Stimulated activated CD4-positive, alpha-beta T cell treated with anti-CD3 and anti-CD28 coated beads, Interleukin-1b, Interleukin-23, amount 100 ng/mL, for 1 hour (primary cell): ENCODE results near the gene VLDLR.

Experiments
- DNase-seq, 2 donors: peaks; one replicate each; pipeline ENCODE4 v3.0.0-alpha.2; 2020; ENCODE audit warnings: low read depth in 2 of 2

The VLDLR gene

DNA sequence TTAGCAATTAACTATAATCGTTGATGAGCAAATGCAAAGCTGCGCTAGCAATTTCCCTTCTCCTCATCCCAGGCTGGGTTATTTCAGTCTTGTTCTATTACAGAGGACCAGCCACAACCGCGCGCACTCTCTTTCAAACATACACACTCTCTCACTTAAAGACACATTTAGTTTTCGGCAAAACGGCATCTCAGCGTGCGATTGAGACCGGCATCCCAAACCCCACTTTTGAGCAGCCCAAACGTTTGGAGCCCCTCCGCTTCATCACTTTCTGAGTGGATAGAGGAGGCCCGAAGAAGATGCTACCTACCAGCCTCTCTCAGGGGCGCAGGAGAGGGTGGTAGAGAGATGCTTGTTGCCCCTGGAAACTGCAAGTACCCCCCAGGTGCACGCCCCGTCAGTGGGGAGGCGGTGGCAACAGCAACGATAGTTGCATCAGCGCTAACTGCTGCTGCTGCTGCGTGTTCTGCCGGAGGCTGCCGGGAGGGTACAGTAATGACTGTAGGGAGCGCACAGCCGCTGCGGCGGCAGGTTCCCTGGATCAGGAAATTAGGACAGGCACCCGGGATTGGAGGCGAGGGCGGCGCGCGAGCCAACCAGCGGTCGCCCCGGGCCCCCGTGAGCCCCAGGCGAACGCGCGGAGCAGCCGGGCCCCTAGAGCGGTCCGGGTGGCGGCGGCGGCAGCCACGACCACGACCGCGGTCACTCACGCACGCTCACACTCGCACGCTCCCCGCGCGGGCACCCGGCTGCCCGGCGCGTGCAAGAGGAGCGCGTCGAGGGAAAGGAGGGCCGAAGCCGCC lies 467 bp upstream of the VLDLR start:
- no peak for DNase-seq

DNA sequence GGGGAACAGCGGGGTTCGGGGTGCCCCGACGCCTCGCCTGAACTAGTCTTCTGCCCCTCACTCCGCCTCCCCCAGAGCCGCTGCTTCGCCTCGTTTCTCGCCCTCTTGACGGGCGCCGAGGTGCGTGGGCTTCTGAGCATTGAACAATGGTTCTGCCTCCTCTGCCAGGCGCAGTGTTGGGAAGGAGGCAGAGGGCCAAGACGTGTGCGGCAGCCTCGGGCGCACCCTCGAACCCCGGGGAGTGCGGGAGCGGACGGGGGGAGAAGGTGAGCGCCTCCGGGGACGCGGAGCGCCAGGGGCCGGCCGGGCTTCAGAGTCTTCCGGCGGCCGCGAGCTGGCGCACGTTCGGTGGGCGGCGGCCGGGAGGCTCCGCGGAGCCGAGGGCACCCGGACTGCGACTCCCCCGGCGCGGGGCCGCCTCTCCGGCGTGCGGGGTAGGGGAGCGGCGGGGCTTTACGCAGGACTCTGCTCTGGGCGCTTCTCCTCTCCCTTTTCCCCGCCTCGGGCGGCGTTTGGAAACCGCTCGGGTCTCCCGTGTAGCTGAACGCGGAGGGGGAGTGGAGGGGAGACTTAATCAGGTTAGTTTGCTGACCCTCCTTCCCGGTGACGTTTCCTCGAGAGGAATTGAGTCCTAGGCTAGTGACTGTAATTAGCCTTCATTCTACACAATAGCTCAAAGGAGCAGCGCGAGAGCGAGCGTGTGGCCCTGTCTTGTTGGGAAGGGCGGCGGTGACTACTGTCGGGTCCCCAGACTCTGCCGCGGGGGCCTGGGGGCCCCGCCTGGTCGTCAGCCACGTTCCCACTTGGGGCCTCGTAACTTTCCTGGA lies 1.1 kb downstream of the VLDLR start:
- no peak for DNase-seq

- DNase-seq = no peak
Observed at GRCh38 chr9:2623288-2624050, 1.9 kb downstream of the VLDLR start.

- no peak for DNase-seq
Observed at GRCh38 chr9:2624051-2624682, 2.6 kb downstream of the VLDLR start.

DNA sequence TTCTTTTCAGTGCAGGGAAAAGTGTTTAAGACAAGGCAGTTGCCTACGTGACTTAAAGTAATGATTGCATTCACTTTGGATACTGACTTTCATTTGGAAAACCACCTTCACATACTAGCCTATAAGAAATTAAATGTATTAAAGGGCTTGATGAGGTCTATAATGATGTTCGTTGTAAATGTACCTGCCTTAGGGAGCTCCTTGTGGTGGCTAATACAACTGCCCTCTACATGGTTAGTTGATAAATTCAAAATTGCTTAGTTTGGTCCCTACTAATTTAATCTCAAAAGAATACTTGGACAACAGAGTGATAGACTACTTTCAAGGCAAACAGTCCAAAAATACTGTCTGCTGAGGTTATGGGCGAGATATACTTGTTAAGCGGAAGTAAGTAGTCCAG lies 3.8 kb downstream of the VLDLR start:
- DNase-seq = no peak

- no peak for DNase-seq
Observed at GRCh38 chr9:2628919-2629318, 7.3 kb downstream of the VLDLR start.

- DNase-seq = no peak
Observed at GRCh38 chr9:2630158-2630557, 8.6 kb downstream of the VLDLR start.

DNA sequence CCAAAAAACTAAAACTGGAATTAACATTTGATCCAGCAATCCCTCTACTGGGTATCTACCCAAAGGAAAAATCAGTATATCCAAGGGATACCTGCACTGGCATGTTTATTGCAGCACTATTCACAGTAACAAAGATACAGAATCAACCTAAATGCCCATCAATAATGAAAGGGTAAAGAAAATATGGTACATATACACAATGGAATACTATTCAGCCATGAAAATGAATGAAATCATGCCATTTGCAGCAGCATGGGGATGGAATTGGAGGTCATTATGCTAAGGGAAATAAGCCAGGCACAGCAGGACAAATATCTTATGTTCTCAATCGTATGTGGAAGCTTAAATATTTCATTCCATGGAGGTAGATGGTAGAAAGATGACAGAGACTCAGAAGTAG lies 9.7 kb downstream of the VLDLR start:
- no peak for DNase-seq

DNA sequence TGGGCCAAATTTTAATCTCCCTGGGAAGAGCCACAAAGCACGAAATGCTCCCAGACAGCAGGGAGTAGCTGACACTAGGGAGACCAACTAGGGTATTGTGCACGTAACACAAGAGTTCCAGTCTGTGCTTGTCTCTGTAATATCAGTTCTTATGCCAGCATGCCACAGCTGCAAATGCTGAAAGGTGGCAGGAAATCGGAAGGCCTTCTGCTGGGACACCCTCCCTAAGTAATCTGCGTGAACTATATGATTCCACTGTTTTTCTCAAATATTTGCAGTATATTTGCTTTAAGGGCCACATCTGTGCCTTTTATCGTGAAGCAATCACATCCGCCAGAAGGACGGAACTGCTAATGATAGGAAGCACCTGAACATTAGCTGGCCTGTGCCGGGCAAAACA lies 12.6 kb downstream of the VLDLR start:
- DNase-seq = no peak

DNA sequence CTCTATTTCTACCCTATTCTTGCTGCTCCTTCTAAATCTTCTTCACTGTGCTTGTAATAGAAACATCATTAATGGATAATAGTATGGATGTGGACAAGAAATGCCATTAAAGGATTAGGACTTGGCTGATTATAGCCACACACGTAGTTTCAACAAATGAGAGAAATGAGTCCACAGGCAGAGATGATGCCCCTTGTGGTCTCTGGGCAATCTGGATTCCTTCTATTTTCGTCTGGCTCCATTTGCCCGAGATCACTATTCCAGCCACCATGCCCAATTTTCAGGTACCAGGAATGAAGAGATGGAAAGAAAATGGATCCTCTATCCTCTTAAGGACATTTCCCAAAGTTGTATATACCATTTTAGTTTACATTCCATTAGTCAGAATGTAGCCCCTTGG lies 13.2 kb downstream of the VLDLR start:
- DNase-seq = no peak

DNA sequence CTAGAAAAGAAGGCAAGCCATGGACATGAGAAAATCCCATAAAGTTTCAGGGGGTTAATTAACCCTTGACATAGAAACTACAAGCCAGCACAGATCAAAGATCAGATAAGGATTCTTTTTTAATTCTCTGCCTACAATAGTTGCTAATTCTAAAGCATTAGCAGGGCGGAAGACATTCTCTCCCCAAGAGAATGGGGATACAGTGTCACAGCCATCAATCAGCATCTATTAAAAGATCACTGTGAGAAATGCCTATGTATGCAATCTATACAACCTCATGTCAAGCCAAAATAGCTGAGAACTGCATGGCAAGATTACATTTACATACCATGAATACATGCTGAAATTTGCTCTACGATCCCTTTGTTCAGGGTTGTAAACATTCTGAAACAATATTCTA lies 14.3 kb downstream of the VLDLR start:
- DNase-seq = no peak

DNA sequence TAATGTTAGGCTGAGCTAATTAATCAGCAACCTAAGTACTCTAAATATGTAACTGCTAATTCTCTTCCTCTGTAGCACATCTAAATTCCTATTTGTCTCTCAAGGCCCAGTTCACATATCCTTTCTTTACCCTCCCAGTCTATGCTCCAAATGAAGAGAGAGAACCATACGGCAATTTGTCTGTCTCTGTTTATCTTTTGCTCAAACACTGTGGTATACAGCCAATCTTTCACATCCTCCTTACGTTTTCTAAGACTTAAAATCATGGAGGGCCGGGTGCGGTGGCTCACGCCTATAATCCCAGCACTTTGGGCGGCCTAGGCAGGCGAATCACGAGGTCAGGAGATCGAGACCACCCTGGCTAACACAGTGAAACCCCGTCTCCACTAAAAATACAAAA lies 15.8 kb downstream of the VLDLR start:
- no peak for DNase-seq

DNA sequence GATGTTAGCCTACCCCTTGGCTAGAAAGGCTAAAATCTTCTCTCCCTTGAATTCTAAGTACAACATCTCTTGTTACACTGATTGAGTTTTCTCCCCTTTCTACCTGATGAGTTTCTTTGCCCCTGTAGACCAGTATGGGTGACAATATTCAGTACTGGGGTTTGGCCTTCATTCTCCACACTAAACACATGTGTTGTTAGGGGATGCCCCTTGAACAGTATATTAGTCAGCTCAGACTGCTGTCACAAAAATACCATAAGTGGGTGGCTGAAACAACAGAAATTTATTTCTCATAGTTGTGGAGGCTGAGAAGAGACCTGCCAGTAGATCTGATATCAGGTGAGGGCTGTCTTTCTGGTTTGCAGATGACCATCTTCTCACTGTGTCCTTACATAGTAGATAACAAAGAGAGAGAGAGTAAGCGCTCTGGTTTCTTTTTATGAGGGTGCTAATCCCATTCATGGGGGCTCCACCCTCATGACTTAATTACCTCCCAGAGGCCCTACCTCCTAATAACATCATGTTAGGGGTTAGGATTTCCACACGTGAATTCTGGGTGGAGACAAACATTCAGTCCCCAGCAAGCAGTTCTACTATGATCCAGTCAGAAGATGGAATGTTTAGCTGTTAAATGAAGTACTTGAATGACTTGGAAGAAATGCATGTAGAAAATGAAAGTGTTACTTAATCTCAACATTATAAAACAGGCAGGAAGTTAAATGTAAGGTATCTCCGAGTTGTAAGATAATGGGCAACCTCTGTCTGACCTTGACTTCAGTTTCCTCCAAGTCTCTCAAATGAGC lies 17.5 kb downstream of the VLDLR start:
- no peak for DNase-seq

- DNase-seq = no peak
Observed at GRCh38 chr9:2639786-2640185, 18.2 kb downstream of the VLDLR start.

GRCh38 chr9:2640570-2640969 lies 19.0 kb downstream of the VLDLR start:
- no peak for DNase-seq

GRCh38 chr9:2641033-2641432 lies 19.4 kb downstream of the VLDLR start:
- DNase-seq = no peak

GRCh38 chr9:2642068-2642467 lies 20.5 kb downstream of the VLDLR start:
- DNase-seq = no peak

DNA sequence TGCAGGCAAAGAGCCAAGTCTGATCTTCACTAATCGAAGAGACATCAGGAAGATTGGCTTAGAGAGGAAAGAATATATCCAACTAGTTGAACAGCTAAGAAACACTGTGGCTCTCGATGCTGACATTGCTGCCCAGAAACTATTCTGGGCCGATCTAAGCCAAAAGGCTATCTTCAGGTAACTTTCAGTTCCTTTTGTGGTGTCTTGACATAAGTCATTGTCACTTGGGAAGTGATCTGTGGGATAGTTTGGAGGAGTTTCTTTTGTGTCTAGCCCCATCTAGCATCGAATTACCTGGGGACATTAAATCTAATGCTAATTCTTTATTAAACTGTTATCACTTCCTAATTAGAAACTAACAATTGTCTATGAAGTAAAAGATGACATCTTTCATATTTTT lies 24.0 kb downstream of the VLDLR start:
- no peak for DNase-seq

GRCh38 chr9:2655411-2655901 lies 33.9 kb downstream of the VLDLR start:
- DNase-seq = no peak

- DNase-seq = no peak
Observed at GRCh38 chr9:2657427-2657826, 35.8 kb downstream of the VLDLR start.

DNA sequence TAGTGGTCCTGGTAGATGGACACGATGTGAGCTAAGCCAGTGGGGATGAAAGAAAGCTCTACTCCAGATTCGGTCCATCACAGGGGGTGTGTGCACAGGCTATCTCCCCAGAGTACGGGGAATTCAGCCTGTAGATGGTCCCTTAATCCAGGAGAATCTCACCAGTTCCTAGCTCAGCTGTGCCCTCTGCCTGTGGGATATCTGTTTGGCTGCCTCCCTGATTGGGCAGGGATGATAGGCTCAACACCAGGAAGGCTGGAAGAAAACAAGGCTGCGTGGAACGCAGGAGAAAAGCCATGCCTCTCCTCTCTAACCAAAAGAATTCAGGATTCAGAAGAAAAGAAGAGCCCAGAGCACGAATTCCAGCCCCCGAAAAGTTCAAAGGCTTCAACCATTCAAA lies 40.9 kb downstream of the VLDLR start:
- DNase-seq = no peak
